MM.1S (cell line): Measurements from ENCODE around the gene STX17.

ENCODE experiments used
- CTCF ChIP-seq: fragments of 300-600 bp; sonication (generic); IDR thresholded peaks from 2 replicates; pipeline ENCODE4 v1.5.1; 2016; ENCODE audit warnings: antibody characterized with exemption, low read length, mixed read lengths
- EZH2 ChIP-seq: fragments of 300-600 bp; sonication (generic); optimal IDR thresholded peaks from 2 replicates; pipeline ENCODE3; 2017; ENCODE audit warnings: low read depth, mild to moderate bottlenecking, antibody characterized with exemption, low read length, mixed read lengths
- EZH2phosphoT487 ChIP-seq: fragments of 300-600 bp; sonication (generic); IDR thresholded peaks from 2 replicates; pipeline ENCODE4 v1.6.1; 2018; ENCODE audit warnings: antibody characterized with exemption, low read length

- TF ChIP-seq CTCF (no peak), EZH2phosphoT487 (no peak), EZH2 (no peak)
Observed at GRCh38 chr9:99921875-99922710, 15.6 kb downstream of the STX17 start.
